Pancreas (tissue), 10 donors: ENCODE data around the gene SETD1B. TPM values are rescaled to one million over a fixed set of nuclear protein-coding genes. Genes with fewer than 3 reads are reported as not detected.

ENCODE experiments used
- ATAC-seq, 4 donors: fragments of 200-7000 bp; cut with Tn5 transposase; one replicate each; pipeline versions ENCODE4 v1.8.0 to v1.9.1; 2020; ENCODE audit warnings: mild to moderate bottlenecking in 4 of 4, moderate library complexity in 4 of 4
- DNase-seq, 6 donors: peaks; one replicate each; pipeline ENCODE4 v3.0.0-alpha.2; 2020
- FAIRE-seq: peaks from 2 replicates; lab custom pipeline; 2012; peaks lifted over from hg19 to GRCh38; lab: Jason Lieb, UNC
- H3K27ac ChIP-seq, 4 donors: fragments of 200-600 bp; sonication (generic); 1 replicate in 3 of 4; 2 replicates in 1 of 4; pipeline versions ENCODE4 v1.5.0 to v1.8.0; 2020
- H3K27me3 ChIP-seq, 4 donors: fragments of 200-600 bp; one replicate each; pipeline ENCODE4 v1.8.0; 2021
- H3K36me3 ChIP-seq, 3 donors: fragments of 200-600 bp; sonication (generic) in 1 of 3; one replicate each; pipeline versions ENCODE4 v1.5.0 to v1.8.0; 2020 to 2021
- H3K4me1 ChIP-seq, 3 donors: fragments of 200-600 bp; one replicate each; pipeline ENCODE4 v1.8.0; 2021
- H3K4me3 ChIP-seq, 4 donors: fragments of 200-600 bp; sonication (generic) in 2 of 4; one replicate each; pipeline versions ENCODE4 v1.5.0 to v1.8.0; 2020 to 2021
- H3K9me3 ChIP-seq, 4 donors: fragments of 200-600 bp; one replicate each; pipeline ENCODE4 v1.8.0; 2021
- WGBS, 2 donors: extraction: QIAGEN DNeasy Blood & Tissue Kit; methylation state at CpG; one replicate each; pipeline ENCODE4 v1.1.7; 2013; 5-methylcytosine and 5-hydroxymethylcytosine counted together
- intact Hi-C, 3 donors: fragments of 100-400 bp; cut with DNase I; formaldehyde crosslinking; loops; one replicate each; pipeline versions ENCODE4 v1.11.1 to v1.14.2; 2022
- polyA plus RNA-seq, 2 donors: library from polyadenylated mRNA; stranded (reverse); fragments of 200-250 nt; gene quantifications; one replicate each; pipeline ENCODE4 v1.2.3, GENCODE V29; 2013
- total RNA-seq, 6 donors: library from RNA; stranded (reverse); fragmentation: NEBNext Ultra II Directional in 4 of 6; extraction: Animal tissue kit (Norgen Biotek cat#: 25700) in 4 of 6; gene quantifications; one replicate each; pipeline versions ENCODE4 v1.2.1 to v1.2.4, GENCODE V29; 2021 to 2023
- TF ChIP-seq, protein P1 (sequence below), 4 donors: fragments of 200-600 bp; sonication (generic) in 3 of 4; IDR thresholded peaks; one replicate each; pipeline versions ENCODE4 v1.5.0 to v1.8.0; 2021; ENCODE audit warnings: antibody characterized with exemption in 4 of 4
- donor health status: healthy with polysubstance abuse.
- donor health status: DM: no; HTN: no; CAD: no; lungs with moderate emphysema.
- donor health status: DM: no; HTN: no; CAD: no.
- donor health status: control.
- donor health status: control.
- donor health status: Bipolar disorder and iron deficiency.
- donor health status: DM: yes; HTN: yes; CAD: no.
- donor health status: DM: no; HTN: no; CAD: no.
- donor health status: DM: no; HTN: no; CAD: no.
- donor health status: DM: yes; HTN: yes; CAD: no.

The SETD1B gene
- total and polyA plus RNA-seq, 8 donors: 9.2 to 18.5 (median 12.2) TPM

DNA sequence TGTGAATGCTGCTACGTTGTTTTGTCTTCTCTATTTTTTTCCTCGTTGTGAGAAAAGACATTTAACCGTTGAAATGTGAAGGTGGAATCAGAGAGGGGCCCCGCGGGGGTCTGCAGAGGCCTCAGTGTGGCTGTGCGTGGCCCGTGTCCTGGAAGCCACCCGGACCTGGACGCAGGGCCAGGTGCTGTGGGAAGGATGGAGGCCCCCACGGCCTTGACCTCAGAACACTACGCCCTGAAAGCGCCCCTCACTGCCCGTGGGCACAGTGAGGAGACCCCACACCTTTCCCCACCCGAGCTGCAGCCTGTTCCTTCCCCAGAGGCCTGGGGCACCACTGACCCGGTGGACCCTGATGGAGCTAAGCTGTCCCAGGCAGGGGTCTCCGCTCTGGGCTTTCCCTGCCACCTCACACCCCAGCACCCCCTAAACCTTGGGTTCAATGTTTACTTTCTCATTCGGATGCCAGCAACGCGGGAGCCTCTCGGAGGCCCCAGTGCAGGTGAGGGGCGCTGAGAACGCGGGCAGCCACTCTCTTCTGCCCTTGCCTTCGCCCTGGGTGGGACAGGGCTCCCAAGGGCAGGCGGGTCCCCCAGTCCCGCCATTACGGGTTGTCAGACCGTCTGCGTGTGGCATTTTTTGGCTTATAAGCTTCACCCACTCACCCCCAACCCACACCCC lies 26.9 kb downstream of the SETD1B start:
- no peak for ATAC-seq
- Histone ChIP-seq H3K36me3 (peaks cover 5 to 43% (median 16%) of the 10 kb centered on the region in 3 donors), H3K9me3 (no peaks in the 10 kb centered on the region), H3K27me3 (no peaks in the 10 kb centered on the region), H3K4me1 (no peaks in the 10 kb centered on the region), H3K27ac (no peak overlapping the region), H3K4me3 (no peak overlapping the region)
- FAIRE-seq: no peak
- intact Hi-C loops: no loop called here
- TF ChIP-seq, protein P1, sequence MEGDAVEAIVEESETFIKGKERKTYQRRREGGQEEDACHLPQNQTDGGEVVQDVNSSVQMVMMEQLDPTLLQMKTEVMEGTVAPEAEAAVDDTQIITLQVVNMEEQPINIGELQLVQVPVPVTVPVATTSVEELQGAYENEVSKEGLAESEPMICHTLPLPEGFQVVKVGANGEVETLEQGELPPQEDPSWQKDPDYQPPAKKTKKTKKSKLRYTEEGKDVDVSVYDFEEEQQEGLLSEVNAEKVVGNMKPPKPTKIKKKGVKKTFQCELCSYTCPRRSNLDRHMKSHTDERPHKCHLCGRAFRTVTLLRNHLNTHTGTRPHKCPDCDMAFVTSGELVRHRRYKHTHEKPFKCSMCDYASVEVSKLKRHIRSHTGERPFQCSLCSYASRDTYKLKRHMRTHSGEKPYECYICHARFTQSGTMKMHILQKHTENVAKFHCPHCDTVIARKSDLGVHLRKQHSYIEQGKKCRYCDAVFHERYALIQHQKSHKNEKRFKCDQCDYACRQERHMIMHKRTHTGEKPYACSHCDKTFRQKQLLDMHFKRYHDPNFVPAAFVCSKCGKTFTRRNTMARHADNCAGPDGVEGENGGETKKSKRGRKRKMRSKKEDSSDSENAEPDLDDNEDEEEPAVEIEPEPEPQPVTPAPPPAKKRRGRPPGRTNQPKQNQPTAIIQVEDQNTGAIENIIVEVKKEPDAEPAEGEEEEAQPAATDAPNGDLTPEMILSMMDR (IDR thresholded peaks at IDR 0.05): no peak
- WGBS, 2 donors: 85 to 89% methylated on average over 29 of the region's 29 CpGs
- no peak for DNase-seq

DNA sequence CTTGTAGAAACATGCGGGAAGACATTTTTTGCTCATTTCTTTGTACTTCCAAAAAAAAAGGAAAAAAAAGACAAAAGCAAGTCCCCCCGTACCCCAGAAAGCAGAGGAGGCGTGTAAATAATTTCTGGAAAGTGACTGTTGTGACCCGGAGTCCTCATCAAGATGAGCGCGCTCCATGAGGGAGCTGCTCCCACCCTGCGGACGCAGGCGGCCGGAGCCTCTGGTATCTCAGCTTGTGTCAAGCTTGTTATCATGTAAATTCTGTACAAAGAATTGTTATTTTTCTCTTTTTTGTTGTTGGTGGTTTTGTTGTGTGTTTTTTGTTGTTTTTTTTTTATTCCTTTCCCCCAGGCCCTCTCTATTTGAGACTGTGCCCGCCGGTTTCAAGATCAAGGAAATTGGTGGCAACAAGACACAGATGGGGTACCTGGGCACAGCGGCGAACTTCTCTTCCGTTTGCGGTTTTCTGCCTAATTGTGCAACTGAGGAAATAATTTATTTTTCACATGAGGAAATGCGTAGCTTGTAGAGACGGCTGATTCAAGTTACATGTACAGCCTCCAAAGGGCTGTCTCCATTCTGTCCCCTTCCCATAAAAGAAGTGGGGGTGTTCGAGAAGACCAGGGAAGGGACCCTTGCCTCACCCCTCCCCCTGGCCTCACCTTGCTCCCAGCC lies 27.9 kb downstream of the SETD1B start:
- Histone ChIP-seq H3K4me3 (no peak overlapping the region), H3K27ac (no peak overlapping the region), H3K4me1 (no peaks in the 10 kb centered on the region), H3K36me3 (peaks cover 5 to 42% (median 16%) of the 10 kb centered on the region in 3 donors), H3K27me3 (no peaks in the 10 kb centered on the region), H3K9me3 (no peaks in the 10 kb centered on the region)
- TF ChIP-seq, protein P1 (IDR thresholded peaks at IDR 0.05): no peak
- no peak for DNase-seq
- no peak for FAIRE-seq
- intact Hi-C loops: no loop called here
- 92 to 94% methylated on average over 19 of the region's 19 CpGs for WGBS, 2 donors
- ATAC-seq: no peak

DNA sequence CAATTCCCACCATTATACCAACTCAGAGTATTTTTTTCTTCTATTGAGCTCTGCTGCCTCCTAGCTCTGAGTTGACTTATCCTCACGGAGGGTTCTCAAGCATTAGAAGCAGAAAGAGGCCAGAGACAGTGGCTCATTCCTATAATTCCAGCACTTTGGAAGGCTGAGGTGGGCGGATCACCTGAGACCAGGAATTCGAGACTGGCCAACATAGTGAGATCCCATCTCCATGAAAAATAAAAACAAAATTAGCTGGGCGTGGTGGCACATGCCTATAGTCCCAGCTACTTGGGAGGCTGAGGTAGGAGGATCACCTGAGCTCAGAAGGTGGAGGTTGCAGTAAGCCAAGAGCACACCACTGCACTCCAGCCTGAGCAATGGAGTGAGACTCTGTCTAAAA lies 33.9 kb downstream of the SETD1B start:
- intact Hi-C loops: no loop called here
- FAIRE-seq (no peak), DNase-seq (no peak), ATAC-seq (no peak)
- Histone ChIP-seq H3K36me3 (no peaks in the 10 kb centered on the region), H3K4me1 (peaks cover 0 to 7% (median 0%) of the 10 kb centered on the region in 3 donors), H3K27me3 (no peaks in the 10 kb centered on the region), H3K4me3 (no peak overlapping the region), H3K9me3 (no peaks in the 10 kb centered on the region), H3K27ac (no peak overlapping the region)
- WGBS, 2 donors: 62 to 69% methylated on average over 4 of the region's 4 CpGs
- TF ChIP-seq, protein P1 (IDR thresholded peaks at IDR 0.05): no peak

DNA sequence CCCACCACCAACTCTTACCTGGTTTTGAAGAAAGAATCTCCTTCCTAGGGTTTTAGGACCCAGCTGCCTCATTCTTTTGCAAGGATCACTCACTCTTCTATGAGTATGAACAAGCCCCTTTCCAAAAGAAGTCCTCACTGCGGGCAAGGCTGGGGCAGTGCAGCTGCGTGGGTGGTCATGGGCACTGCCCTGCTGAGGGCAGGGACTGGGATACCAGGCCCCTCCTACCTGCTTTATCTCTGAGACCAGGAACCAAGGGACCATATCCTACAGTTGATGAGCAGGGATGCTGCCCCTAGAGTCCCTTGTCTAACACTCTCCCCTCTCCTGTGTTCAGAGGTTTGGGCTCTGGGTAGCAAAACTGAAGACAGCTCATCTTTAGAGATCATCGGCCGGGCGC lies 34.3 kb downstream of the SETD1B start:
- DNase-seq: no peak

More for the DNA sequence above, 34.3 kb downstream of the SETD1B start:
- 77 to 80% methylated on average over 5 of the region's 5 CpGs for WGBS, 2 donors
- intact Hi-C loops: no loop called here
- Histone ChIP-seq H3K9me3 (no peaks in the 10 kb centered on the region), H3K4me3 (no peak overlapping the region), H3K27me3 (no peaks in the 10 kb centered on the region), H3K36me3 (no peaks in the 10 kb centered on the region), H3K4me1 (peaks cover 0 to 7% (median 0%) of the 10 kb centered on the region in 3 donors), H3K27ac (no peak overlapping the region)
- ATAC-seq (no peak), FAIRE-seq (no peak)
- TF ChIP-seq, protein P1 (IDR thresholded peaks at IDR 0.05): no peak
